Transverse colon (tissue), 4 donors: ENCODE results near the gene PRKAR2A. TPM values are rescaled to one million over a fixed set of nuclear protein-coding genes. Genes with fewer than 3 reads are reported as not detected.
"Not testable (repeated sequence)": the region's sequence is repeated elsewhere in the genome, so short reads cannot be mapped to it uniquely, and the experiment has no call there.

ENCODE experiments used
- DNase-seq: peaks from one replicate; pipeline ENCODE4 v3.0.0-alpha.2; 2019
- H3K27ac ChIP-seq, 4 donors: fragments of 200-600 bp; sonication (generic); 2 replicates each; pipeline ENCODE4 v1.5.1; 2016 to 2018; ENCODE audit warnings: inconsistent platforms in 4 of 4
- H3K27me3 ChIP-seq: fragments of 200-600 bp; sonication (generic); 2 replicates; pipeline ENCODE4 v1.5.1; 2017; ENCODE audit warnings: inconsistent platforms
- H3K36me3 ChIP-seq, 4 donors: fragments of 200-600 bp; sonication (generic); 2 replicates each; pipeline ENCODE4 v1.5.1; 2017 to 2019; ENCODE audit warnings: inconsistent platforms in 4 of 4
- H3K4me1 ChIP-seq, 4 donors: fragments of 200-600 bp; sonication (generic); 2 replicates each; pipeline ENCODE4 v1.5.1; 2017 to 2020; ENCODE audit warnings: inconsistent platforms in 4 of 4
- H3K4me3 ChIP-seq, 4 donors: fragments of 200-600 bp; sonication (generic); 1 replicate in 1 of 4; 2 replicates in 3 of 4; pipeline versions ENCODE4 v1.5.1 to v1.6.1; 2017 to 2019; ENCODE audit warnings: inconsistent platforms in 4 of 4
- H3K9me3 ChIP-seq, 2 donors: fragments of 200-600 bp; sonication (generic); 2 replicates each; pipeline ENCODE4 v1.5.1; 2017 to 2019; ENCODE audit warnings: inconsistent platforms in 2 of 2
- EP300 ChIP-seq: sonication (generic); formaldehyde crosslinking; IDR thresholded peaks from one replicate; pipeline ENCODE4 v1.6.1; 2017; ENCODE audit warnings: antibody characterized with exemption, low read depth
- POLR2A ChIP-seq: fragments of 450-650 bp; IDR thresholded peaks from one replicate; pipeline ENCODE4 v1.6.1; 2016; ENCODE audit warnings: antibody characterized with exemption, mild to moderate bottlenecking, moderate library complexity
- POLR2AphosphoS5 ChIP-seq, 3 donors: sonication (generic); formaldehyde crosslinking; IDR thresholded peaks; one replicate each; pipeline ENCODE4 v1.6.1; 2016; ENCODE audit warnings: antibody characterized with exemption in 3 of 3
- WGBS, 2 donors: methylation state at CpG; one replicate each; pipeline ENCODE4 v1.1.5; 2018; ENCODE audit warnings: low coverage in 1 of 2; 5-methylcytosine and 5-hydroxymethylcytosine counted together
- in situ Hi-C, 4 donors: fragments of 200-750 bp; cut with MboI; loops; one replicate each; pipeline versions ENCODE4 v1.15.0 to v1.15.1; 2017; ENCODE audit warnings: low sequenced_read_pairs in 3 of 4, low pct_ligation_motif_present in 1 of 4, low pct_unique_long_range_greater_than_20kb in 1 of 4
- intact Hi-C: fragments of 100-400 bp; cut with DNase I; formaldehyde crosslinking; loops from one replicate; pipeline ENCODE4 v1.15.1; 2023; ENCODE audit warnings: low total_unique reads
- total RNA-seq, 4 donors: library from RNA; depleted of rRNA; stranded (reverse); fragments of >200 nt; gene quantifications; one replicate each; pipeline ENCODE4 v1.1.0, GENCODE V29; 2016
- TF ChIP-seq, protein P1 (sequence below), 5 experiments: fragments of 200-600 bp in 3 of 5; fragments of 450-650 bp in 2 of 5; sonication (generic) in 3 of 5; IDR thresholded peaks; 1 replicate in 2 of 5; 2 replicates in 3 of 5; pipeline ENCODE4 v1.5.1; 2016 to 2017; ENCODE audit warnings: antibody characterized with exemption in 5 of 5, inconsistent platforms in 3 of 5, mild to moderate bottlenecking in 2 of 5, moderate library complexity in 1 of 5

Gene PRKAR2A
- total RNA-seq, 4 donors from 2014 or later: 20.3 to 59.1 (median 40.8) TPM

DNA sequence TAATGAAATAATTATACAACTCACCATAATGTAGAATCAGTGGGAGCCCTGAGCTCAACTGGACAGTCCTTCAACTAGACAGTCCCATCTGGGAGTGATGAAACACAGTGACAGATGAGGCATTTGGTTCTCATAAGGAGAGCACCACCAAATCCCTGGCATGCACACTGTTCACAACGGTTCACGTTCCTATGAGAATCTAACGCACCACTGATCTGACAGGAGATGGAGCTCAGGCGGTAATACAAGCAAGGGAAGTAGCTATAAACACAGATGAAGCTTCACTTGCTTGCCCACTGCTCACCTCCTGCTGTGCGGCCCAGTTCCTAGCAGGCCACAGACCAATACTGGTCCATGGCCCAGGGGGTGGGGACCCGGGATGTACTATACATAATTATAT is 17.0 kb downstream of the PRKAR2A start:
- TF ChIP-seq, protein P1, sequence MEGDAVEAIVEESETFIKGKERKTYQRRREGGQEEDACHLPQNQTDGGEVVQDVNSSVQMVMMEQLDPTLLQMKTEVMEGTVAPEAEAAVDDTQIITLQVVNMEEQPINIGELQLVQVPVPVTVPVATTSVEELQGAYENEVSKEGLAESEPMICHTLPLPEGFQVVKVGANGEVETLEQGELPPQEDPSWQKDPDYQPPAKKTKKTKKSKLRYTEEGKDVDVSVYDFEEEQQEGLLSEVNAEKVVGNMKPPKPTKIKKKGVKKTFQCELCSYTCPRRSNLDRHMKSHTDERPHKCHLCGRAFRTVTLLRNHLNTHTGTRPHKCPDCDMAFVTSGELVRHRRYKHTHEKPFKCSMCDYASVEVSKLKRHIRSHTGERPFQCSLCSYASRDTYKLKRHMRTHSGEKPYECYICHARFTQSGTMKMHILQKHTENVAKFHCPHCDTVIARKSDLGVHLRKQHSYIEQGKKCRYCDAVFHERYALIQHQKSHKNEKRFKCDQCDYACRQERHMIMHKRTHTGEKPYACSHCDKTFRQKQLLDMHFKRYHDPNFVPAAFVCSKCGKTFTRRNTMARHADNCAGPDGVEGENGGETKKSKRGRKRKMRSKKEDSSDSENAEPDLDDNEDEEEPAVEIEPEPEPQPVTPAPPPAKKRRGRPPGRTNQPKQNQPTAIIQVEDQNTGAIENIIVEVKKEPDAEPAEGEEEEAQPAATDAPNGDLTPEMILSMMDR (IDR thresholded peaks at IDR 0.05): no peak
- TF ChIP-seq POLR2A: no peak
- no peak for TF ChIP-seq POLR2AphosphoS5 (IDR thresholded peaks at IDR 0.05)
- TF ChIP-seq EP300: no peak
- no peak for DNase-seq
- intact Hi-C loops: no loop called here
- Histone ChIP-seq H3K27me3 (no peaks in the 10 kb centered on the region), H3K36me3 (no peaks in the 10 kb centered on the region), H3K4me1 (peaks cover 0 to 9% (median 1%) of the 10 kb centered on the region in 4 donors), H3K4me3 (no peak overlapping the region), H3K9me3 (no peaks in the 10 kb centered on the region), H3K27ac (no peak overlapping the region)
- WGBS, 2 donors: 78 to 80% methylated on average over 1 to 6 of the region's 6 CpGs
- in situ Hi-C loops: no loop called here

DNA sequence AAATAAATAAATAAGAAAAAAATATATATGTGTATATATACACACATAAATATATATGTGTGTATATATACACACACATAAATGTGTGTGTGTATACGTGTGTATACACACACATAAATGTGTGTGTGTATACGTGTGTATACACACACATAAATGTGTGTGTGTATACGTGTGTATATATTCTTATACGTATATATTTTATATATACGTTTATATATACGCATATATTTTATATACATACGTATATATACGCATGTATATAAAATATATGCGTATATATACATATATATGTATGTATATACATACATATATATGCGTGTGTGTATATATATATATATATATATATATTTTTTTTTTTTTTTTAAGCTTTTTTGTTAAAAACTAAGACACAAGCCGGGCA is 18.1 kb downstream of the PRKAR2A start:
- H3K9me3 ChIP-seq, H3K4me1 ChIP-seq, H3K27ac ChIP-seq, in situ Hi-C loops, H3K27me3 ChIP-seq, H3K4me3 ChIP-seq, DNase-seq, H3K36me3 ChIP-seq, intact Hi-C loops: not testable (repeated sequence)
- 92 to 95% methylated on average over 10 to 11 of the region's 11 CpGs for WGBS, 2 donors

DNA sequence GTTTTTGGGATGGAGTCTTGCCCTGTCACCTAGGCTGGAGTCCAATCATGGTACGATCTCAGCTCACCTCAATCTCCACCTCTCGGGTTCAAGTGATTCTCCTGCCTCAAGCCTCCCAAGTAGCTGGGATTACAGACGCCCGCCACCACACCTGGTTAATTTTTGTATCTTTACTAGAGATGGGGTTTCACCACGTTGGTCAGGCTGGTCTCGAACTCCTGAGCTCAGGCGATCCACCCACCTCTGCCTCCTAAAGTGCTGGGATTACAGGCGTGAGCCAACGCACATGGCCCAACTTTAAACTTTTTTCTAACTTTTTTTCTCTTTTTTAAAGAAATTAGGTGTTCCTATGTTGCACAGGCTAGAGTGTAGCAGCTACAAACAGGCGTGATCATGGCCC is 19.8 kb downstream of the PRKAR2A start:
- H3K9me3 ChIP-seq, DNase-seq, H3K36me3 ChIP-seq, H3K27ac ChIP-seq, H3K27me3 ChIP-seq, H3K4me3 ChIP-seq, in situ Hi-C loops, H3K4me1 ChIP-seq, intact Hi-C loops: not testable (repeated sequence)
- WGBS, 2 donors: 90 to 96% methylated on average over 5 to 10 of the region's 10 CpGs

DNA sequence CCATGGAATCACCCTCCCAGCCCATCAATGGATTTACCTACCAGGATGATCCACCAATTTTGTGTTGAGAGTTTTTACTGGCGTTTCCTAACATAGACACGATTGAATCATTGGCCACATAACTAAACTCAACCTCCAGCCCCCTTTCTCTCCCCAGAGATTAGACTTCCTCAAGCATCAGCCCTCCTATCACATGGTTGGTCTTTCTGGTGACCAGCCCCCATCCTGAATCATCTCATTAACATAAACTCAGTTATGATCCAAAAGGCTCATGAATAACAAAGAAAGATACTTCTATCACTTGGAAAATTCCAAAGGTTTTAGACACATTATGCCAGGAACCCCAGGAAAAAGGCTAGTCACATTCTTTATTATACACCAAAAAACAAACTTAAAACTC is 21.2 kb downstream of the PRKAR2A start:
- in situ Hi-C loops (no loop called here), intact Hi-C loops (no loop called here)
- no peak for DNase-seq
- WGBS, 2 donors: 60 to 74% methylated on average over 1 to 2 of the region's 2 CpGs
- no peak overlapping the region for H3K4me3 ChIP-seq
- peaks cover 0 to 3% (median 0%) of the 10 kb centered on the region in 4 donors for H3K4me1 ChIP-seq
- H3K27ac ChIP-seq: no peak overlapping the region
- TF ChIP-seq POLR2A (no peak), EP300 (no peak)
- H3K27me3 ChIP-seq: no peaks in the 10 kb centered on the region
- H3K9me3 ChIP-seq: no peaks in the 10 kb centered on the region
- H3K36me3 ChIP-seq: no peaks in the 10 kb centered on the region

DNA sequence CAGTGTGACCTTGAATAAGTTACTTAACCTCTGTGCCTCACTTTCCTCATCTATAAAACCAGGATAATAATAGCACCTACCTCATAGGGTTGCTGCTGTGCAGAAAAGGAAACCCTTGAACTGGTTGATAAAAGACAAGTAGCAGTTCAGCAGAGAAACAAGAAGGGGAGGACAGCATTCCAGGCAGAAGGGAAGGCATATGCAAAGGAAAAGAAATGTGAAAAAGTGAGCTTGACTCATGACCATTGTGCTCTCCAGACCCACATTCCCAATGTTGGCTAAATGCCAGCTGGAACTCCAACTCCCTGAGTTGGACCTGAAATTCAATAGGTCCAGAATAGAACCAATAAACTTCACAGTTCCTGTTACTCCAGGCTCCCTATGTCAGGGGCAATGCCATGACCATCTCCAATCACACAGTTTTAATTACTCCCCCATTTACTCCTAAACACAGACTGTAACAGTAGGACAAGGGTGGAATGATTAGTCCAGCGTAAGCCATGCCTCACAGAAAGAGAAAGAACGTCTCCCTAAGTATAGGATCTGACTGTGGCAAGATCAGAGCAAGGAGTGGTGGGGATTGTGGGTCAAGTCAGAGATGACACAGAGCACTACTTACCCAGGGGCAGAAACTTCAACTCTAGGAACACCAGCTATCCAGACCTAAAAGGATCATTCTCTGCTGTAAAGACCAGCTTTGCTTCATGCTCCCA is 26.9 kb downstream of the PRKAR2A start:
- Histone ChIP-seq H3K27ac (no peak overlapping the region), H3K4me3 (no peak overlapping the region), H3K27me3 (no peaks in the 10 kb centered on the region), H3K36me3 (no peaks in the 10 kb centered on the region), H3K4me1 (peaks cover 0 to 5% (median 0%) of the 10 kb centered on the region in 4 donors), H3K9me3 (no peaks in the 10 kb centered on the region)
- intact Hi-C loops: no loop called here
- WGBS, 2 donors: 73 to 94% methylated on average over 2 of the region's 2 CpGs
- TF ChIP-seq POLR2A: no peak
- no peak for TF ChIP-seq POLR2AphosphoS5 (IDR thresholded peaks at IDR 0.05)
- TF ChIP-seq, protein P1 (IDR thresholded peaks at IDR 0.05): no peak
- TF ChIP-seq EP300: no peak
- DNase-seq: no peak
- in situ Hi-C loops: no loop called here
